Esophagus squamous epithelium (tissue), 5 donors: ENCODE results near the gene SLITRK6. TPM values are rescaled to one million over a fixed set of nuclear protein-coding genes. Genes with fewer than 3 reads are reported as not detected.
A peak's percentile ranks its signal among the peaks of the same experiment; 100 is the strongest.

Source experiments
- DNase-seq: peaks from one replicate; lab custom pipeline; 2025; lab: John Stamatoyannopoulos, UW
- H3K27ac ChIP-seq, 4 donors: fragments of 200-600 bp; sonication (generic); one replicate each; pipeline ENCODE4 v1.5.1; 2016 to 2019; ENCODE audit warnings: mild to moderate bottlenecking in 1 of 4
- H3K27me3 ChIP-seq, 4 donors: fragments of 200-600 bp; sonication (generic); 1 replicate in 3 of 4; 2 replicates in 1 of 4; pipeline versions ENCODE4 v1.5.1 to v1.6.0; 2017 to 2021; ENCODE audit warnings: antibody characterized with exemption in 1 of 4
- H3K36me3 ChIP-seq, 3 donors: fragments of 200-600 bp; sonication (generic); one replicate each; pipeline ENCODE4 v1.5.1; 2016 to 2019
- H3K4me1 ChIP-seq, 3 donors: fragments of 200-600 bp; sonication (generic); one replicate each; pipeline ENCODE4 v1.5.1; 2017 to 2019
- H3K4me3 ChIP-seq, 4 donors: fragments of 200-600 bp; sonication (generic); 1 replicate in 3 of 4; 2 replicates in 1 of 4; pipeline ENCODE4 v1.5.1; 2016 to 2019; ENCODE audit warnings: mild to moderate bottlenecking in 2 of 4, moderate library complexity in 1 of 4
- H3K9me3 ChIP-seq, 3 donors: fragments of 200-600 bp; sonication (generic); one replicate each; pipeline ENCODE4 v1.5.1; 2016 to 2019
- POLR2A ChIP-seq, 4 donors: fragments of 450-650 bp; IDR thresholded peaks; one replicate each; pipeline ENCODE4 v1.6.1; 2017; ENCODE audit warnings: antibody characterized with exemption in 4 of 4, mild to moderate bottlenecking in 4 of 4, moderate library complexity in 3 of 4
- WGBS, 2 donors: methylation state at CpG; one replicate each; pipeline ENCODE4 v1.1.5; 2018; 5-methylcytosine and 5-hydroxymethylcytosine counted together
- intact Hi-C: fragments of 100-400 bp; cut with DNase I; formaldehyde crosslinking; loops from one replicate; pipeline ENCODE4 v1.15.0; 2022
- total RNA-seq, 4 donors: library from RNA; depleted of rRNA; stranded (reverse); fragments of >200 nt; gene quantifications; one replicate each; pipeline ENCODE4 v1.1.0, GENCODE V29; 2016
- TF ChIP-seq, protein P1 (sequence below), 6 experiments: fragments of 450-650 bp in 4 of 6; fragments of 200-600 bp in 2 of 6; sonication (generic) in 2 of 6; IDR thresholded peaks; one replicate each; pipeline ENCODE4 v1.5.1; 2016 to 2019; ENCODE audit warnings: antibody characterized with exemption in 6 of 6, mild to moderate bottlenecking in 4 of 6, moderate library complexity in 4 of 6
- donor health status: DM: yes; HTN: yes; CAD: no.

Gene SLITRK6, protein sequence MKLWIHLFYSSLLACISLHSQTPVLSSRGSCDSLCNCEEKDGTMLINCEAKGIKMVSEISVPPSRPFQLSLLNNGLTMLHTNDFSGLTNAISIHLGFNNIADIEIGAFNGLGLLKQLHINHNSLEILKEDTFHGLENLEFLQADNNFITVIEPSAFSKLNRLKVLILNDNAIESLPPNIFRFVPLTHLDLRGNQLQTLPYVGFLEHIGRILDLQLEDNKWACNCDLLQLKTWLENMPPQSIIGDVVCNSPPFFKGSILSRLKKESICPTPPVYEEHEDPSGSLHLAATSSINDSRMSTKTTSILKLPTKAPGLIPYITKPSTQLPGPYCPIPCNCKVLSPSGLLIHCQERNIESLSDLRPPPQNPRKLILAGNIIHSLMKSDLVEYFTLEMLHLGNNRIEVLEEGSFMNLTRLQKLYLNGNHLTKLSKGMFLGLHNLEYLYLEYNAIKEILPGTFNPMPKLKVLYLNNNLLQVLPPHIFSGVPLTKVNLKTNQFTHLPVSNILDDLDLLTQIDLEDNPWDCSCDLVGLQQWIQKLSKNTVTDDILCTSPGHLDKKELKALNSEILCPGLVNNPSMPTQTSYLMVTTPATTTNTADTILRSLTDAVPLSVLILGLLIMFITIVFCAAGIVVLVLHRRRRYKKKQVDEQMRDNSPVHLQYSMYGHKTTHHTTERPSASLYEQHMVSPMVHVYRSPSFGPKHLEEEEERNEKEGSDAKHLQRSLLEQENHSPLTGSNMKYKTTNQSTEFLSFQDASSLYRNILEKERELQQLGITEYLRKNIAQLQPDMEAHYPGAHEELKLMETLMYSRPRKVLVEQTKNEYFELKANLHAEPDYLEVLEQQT
- total RNA-seq, result 1 to 10 TPM; 1.5 to 5.8 (median 2.1) TPM

DNA sequence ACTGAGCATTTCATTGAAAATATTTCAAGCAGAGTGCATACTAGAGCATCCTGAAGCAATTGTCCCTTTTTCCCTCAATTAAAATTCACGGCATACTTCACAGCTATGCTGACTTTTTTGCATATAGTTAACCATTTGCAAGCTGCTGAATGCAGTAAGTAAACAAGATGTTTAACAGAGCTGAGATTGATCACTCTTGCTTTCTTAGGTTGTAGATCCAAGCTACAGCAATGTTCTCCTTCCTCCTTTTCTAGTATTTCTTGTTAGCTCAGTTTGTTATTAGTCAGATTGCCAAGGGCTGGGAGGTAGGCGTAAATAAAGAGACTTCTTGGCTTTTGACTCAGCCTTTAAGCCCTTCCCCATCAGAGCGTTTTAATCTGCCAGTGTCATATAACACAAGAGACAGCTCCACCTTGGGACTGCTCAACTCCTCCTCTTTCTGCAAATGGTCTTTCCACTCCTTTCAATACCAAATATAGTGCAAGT is at the start of gene SLITRK6:
Gene SLITRK6 (minus strand): TSS at position 323 of the 486 bp plus-strand sequence. CDS start 2,911 bp downstream, outside the sequence.
- TF ChIP-seq, protein P1, sequence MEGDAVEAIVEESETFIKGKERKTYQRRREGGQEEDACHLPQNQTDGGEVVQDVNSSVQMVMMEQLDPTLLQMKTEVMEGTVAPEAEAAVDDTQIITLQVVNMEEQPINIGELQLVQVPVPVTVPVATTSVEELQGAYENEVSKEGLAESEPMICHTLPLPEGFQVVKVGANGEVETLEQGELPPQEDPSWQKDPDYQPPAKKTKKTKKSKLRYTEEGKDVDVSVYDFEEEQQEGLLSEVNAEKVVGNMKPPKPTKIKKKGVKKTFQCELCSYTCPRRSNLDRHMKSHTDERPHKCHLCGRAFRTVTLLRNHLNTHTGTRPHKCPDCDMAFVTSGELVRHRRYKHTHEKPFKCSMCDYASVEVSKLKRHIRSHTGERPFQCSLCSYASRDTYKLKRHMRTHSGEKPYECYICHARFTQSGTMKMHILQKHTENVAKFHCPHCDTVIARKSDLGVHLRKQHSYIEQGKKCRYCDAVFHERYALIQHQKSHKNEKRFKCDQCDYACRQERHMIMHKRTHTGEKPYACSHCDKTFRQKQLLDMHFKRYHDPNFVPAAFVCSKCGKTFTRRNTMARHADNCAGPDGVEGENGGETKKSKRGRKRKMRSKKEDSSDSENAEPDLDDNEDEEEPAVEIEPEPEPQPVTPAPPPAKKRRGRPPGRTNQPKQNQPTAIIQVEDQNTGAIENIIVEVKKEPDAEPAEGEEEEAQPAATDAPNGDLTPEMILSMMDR (IDR thresholded peaks at IDR 0.05), result peak in 4 of 6 experiments; percentile 11 to 38 (median 26)
- TF ChIP-seq POLR2A (IDR thresholded peaks at IDR 0.05), result no peak
- Histone ChIP-seq H3K27ac (peak within 1 kb of the TSS in 2 of 4 donors; percentile 39 to 40), H3K4me3 (peak within 1 kb of the TSS; percentile 17 to 56 (median 34)), H3K9me3 (no peaks in the 10 kb centered on the region), H3K36me3 (no peaks in the 10 kb centered on the region), H3K4me1 (peaks cover 0 to 27% (median 0%) of the 10 kb centered on the region in 3 donors), H3K27me3 (no peaks in the 10 kb centered on the region)
- 10 to 12% methylated on average over 3 of the region's 3 CpGs for WGBS, 2 donors
- intact Hi-C loops, result no loop called here
- DNase-seq, result no peak

DNA sequence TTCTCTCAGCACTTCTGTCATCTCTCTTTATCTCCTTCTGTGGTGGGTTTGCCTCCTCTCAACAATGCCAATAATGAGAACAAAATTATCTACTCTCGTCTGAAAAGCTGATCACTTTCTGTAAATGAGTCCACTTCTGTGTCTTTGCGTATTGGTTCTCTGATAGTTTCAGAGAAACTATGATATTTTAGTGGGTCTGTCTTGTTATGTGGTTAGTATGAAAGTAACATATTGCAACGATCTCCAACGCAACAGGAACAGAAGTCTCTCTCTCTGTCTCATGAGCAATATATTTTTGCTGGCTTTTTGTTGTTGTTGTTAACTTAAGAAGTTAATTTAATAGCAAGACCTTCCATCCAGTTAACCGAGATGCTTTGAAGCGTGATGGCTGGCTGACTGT is 47.8 kb upstream of the SLITRK6 start:
- no peak for TF ChIP-seq POLR2A (IDR thresholded peaks at IDR 0.05)
- TF ChIP-seq, protein P1 (IDR thresholded peaks at IDR 0.05), result no peak
- Histone ChIP-seq H3K4me1 (no peaks in the 10 kb centered on the region), H3K36me3 (no peaks in the 10 kb centered on the region), H3K27me3 (no peaks in the 10 kb centered on the region), H3K9me3 (no peaks in the 10 kb centered on the region), H3K27ac (no peak overlapping the region), H3K4me3 (no peak overlapping the region)
- DNase-seq, result no peak
- WGBS, 2 donors, result 75 to 88% methylated on average over 6 of the region's 6 CpGs
- intact Hi-C loops, result no loop called here

DNA sequence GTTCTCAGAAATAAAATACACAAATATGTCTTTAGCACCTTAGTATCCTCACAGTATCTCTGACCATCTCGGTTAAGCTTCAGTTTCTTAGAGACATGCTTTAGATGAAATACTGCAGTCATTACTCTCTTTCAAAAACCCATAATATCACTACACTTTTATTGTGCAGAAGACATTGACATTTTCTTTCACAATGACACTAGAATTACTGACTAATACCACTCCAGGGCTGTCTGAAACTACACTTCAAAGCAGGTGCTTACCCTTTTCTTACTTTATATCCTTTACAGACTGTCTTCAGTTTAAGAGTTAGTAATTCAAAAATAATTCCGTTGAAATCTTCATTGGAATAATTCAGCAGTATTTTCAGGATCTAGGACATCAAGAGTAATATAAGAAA is 42.2 kb upstream of the SLITRK6 start:
- H3K4me1 ChIP-seq, result no peaks in the 10 kb centered on the region
- H3K27ac ChIP-seq, result no peak overlapping the region
- H3K4me3 ChIP-seq, result no peak overlapping the region
- WGBS, 2 donors, result 47 to 61% methylated on average over 2 of the region's 2 CpGs
- no peaks in the 10 kb centered on the region for H3K36me3 ChIP-seq
- no peak for DNase-seq
- no peaks in the 10 kb centered on the region for H3K9me3 ChIP-seq
- TF ChIP-seq POLR2A (IDR thresholded peaks at IDR 0.05), result no peak
- TF ChIP-seq, protein P1 (IDR thresholded peaks at IDR 0.05), result no peak
- intact Hi-C loops, result no loop called here
- H3K27me3 ChIP-seq, result no peaks in the 10 kb centered on the region

DNA sequence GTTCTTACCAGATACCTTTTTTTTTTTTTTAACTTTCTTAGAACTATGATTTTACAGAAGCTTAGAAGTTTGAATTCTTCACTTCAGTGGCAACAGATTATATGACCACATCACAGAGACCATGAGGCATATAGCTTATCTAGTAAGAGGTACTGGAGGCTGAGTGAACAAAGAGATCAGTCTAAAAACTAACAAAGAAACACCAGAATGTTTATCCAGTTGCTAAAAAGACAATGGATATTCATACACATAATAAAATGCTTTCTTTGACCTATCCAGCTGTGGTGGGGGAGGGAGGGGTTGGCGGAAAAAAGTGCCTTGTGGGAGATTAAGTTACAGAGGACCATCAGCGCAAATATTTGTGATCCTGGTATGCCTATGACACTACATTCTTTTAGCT is 34.7 kb upstream of the SLITRK6 start:
- Histone ChIP-seq H3K4me1 (no peaks in the 10 kb centered on the region), H3K36me3 (no peaks in the 10 kb centered on the region), H3K9me3 (no peaks in the 10 kb centered on the region), H3K4me3 (no peak overlapping the region), H3K27me3 (no peaks in the 10 kb centered on the region), H3K27ac (no peak overlapping the region)
- DNase-seq, result no peak
- 83 to 93% methylated on average over 2 of the region's 2 CpGs for WGBS, 2 donors
- no peak for TF ChIP-seq POLR2A (IDR thresholded peaks at IDR 0.05)
- TF ChIP-seq, protein P1 (IDR thresholded peaks at IDR 0.05), result no peak
- intact Hi-C loops, result no loop called here
